Trophoblast cell (in vitro differentiated cells and primary cell): Measurements from ENCODE around the gene KIRREL3.

ENCODE experiments used
- DNase-seq, 2 donors: peaks; one replicate each; pipeline ENCODE4 v3.0.0-alpha.2; 2016
- H2AFZ ChIP-seq: 2 replicates; pipeline ENCODE4 v1.6.1; 2013; ENCODE audit warnings: low read length, moderate library complexity, mild to moderate bottlenecking; ENCODE audit not compliant: insufficient read depth, poor library complexity
- H2AK5ac ChIP-seq: 2 replicates; pipeline ENCODE4 v1.6.1; 2013; ENCODE audit warnings: mild to moderate bottlenecking, low read length
- H2BK120ac ChIP-seq: 2 replicates; pipeline ENCODE4 v1.6.1; 2013; ENCODE audit warnings: low read length, mild to moderate bottlenecking, moderate library complexity; ENCODE audit not compliant: insufficient read depth, poor library complexity
- H2BK12ac ChIP-seq: 2 replicates; pipeline ENCODE4 v1.6.1; 2013; ENCODE audit warnings: mild to moderate bottlenecking, low read length, moderate library complexity
- H2BK5ac ChIP-seq: 2 replicates; pipeline ENCODE4 v1.6.1; 2013; ENCODE audit warnings: low read length, low read depth, moderate library complexity, mild to moderate bottlenecking; ENCODE audit not compliant: poor library complexity
- H3K14ac ChIP-seq: 2 replicates; pipeline ENCODE4 v1.6.1; 2013; ENCODE audit warnings: mild to moderate bottlenecking, low read length
- H3K18ac ChIP-seq: 2 replicates; pipeline ENCODE4 v1.6.1; 2013; ENCODE audit warnings: mild to moderate bottlenecking, low read length
- H3K23ac ChIP-seq: 2 replicates; pipeline ENCODE4 v1.6.1; 2013; ENCODE audit warnings: low read length
- H3K27ac ChIP-seq: 2 replicates; pipeline ENCODE4 v1.5.1; 2013; ENCODE audit warnings: low read depth, mild to moderate bottlenecking, inconsistent platforms, low read length, moderate library complexity
- H3K27me3 ChIP-seq: 2 replicates; pipeline ENCODE4 v1.6.1; 2013; ENCODE audit warnings: inconsistent platforms, mild to moderate bottlenecking, low read length, moderate library complexity; ENCODE audit not compliant: insufficient read depth
- H3K36me3 ChIP-seq, 2 experiments: 1 replicate in 1 of 2; 2 replicates in 1 of 2; pipeline ENCODE4 v1.6.1; 2013; ENCODE audit warnings: low read length in 2 of 2, mild to moderate bottlenecking in 2 of 2, moderate library complexity in 1 of 2; ENCODE audit not compliant: insufficient read depth in 2 of 2, control insufficient read depth in 1 of 2
- H3K4ac ChIP-seq: 2 replicates; pipeline ENCODE4 v1.6.1; 2013; ENCODE audit warnings: low read depth, mild to moderate bottlenecking, low read length, moderate library complexity
- H3K4me1 ChIP-seq, 2 experiments: 1 replicate in 1 of 2; 2 replicates in 1 of 2; pipeline ENCODE4 v1.6.1; 2013; ENCODE audit warnings: low read length in 2 of 2, mild to moderate bottlenecking in 2 of 2, moderate library complexity in 1 of 2; ENCODE audit not compliant: insufficient read depth in 2 of 2, control insufficient read depth in 1 of 2
- H3K4me2 ChIP-seq: 2 replicates; pipeline ENCODE4 v1.6.1; 2013; ENCODE audit warnings: inconsistent platforms, mild to moderate bottlenecking, low read length, moderate library complexity
- H3K4me3 ChIP-seq: 2 replicates; pipeline ENCODE4 v1.5.1; 2013; ENCODE audit warnings: mild to moderate bottlenecking, low read depth, low read length, inconsistent platforms
- H3K79me1 ChIP-seq: one replicate; pipeline ENCODE4 v1.6.1; 2013; ENCODE audit warnings: low read length
- H3K79me2 ChIP-seq: 2 replicates; pipeline ENCODE4 v1.6.1; 2013; ENCODE audit warnings: low read length, mild to moderate bottlenecking; ENCODE audit not compliant: control insufficient read depth, insufficient read depth, poor library complexity
- H3K9ac ChIP-seq: 2 replicates; pipeline ENCODE4 v1.6.1; 2013; ENCODE audit warnings: mild to moderate bottlenecking, low read length
- H3K9me3 ChIP-seq: 2 replicates; pipeline ENCODE4 v1.6.1; 2013; ENCODE audit warnings: low read depth, mild to moderate bottlenecking, control low read depth, inconsistent platforms, low read length; ENCODE audit not compliant: insufficient read depth
- H4K12ac ChIP-seq: 2 replicates; pipeline ENCODE4 v1.6.1; 2013; ENCODE audit warnings: low read depth, mild to moderate bottlenecking, low read length, moderate library complexity
- H4K8ac ChIP-seq: 2 replicates; pipeline ENCODE4 v1.6.1; 2013; ENCODE audit warnings: low read depth, mild to moderate bottlenecking, low read length, moderate library complexity
- H4K91ac ChIP-seq: one replicate; pipeline ENCODE4 v1.6.1; 2013; ENCODE audit warnings: low read depth, mild to moderate bottlenecking, low read length, moderate library complexity
- WGBS: extraction: QIAGEN DNeasy Blood & Tissue Kit; methylation state at CpG from one replicate; pipeline ENCODE4 v1.1.7; 2013; ENCODE audit warnings: missing lambda C conversion rate; ENCODE audit not compliant: insufficient read length, insufficient coverage; ENCODE audit errors: extremely low coverage; 5-methylcytosine and 5-hydroxymethylcytosine counted together

The KIRREL3 gene

DNA sequence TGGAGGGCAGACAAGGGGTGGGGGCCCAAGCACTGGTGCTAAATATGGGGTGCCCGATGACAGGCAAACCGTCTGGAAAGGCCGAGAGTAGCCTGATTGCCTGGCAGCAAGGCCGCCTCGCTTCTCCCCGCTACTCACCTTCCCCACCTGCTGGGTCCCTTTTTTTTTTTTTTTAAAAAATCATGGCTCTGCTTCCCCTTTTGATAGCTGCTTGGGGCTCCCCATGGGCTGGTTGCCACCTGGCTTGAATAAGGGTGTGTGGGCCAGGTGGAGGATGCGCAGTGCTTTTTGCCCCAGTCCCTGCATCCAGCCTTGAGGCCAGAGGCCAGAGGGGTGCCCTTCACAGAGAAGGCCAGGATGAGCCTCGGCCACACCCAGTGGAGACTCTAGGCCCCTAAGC lies 533.1 kb downstream of the KIRREL3 start:
- Histone ChIP-seq H3K9ac (no peak overlapping the region), H4K91ac (no peak overlapping the region), H3K4me3 (no peak overlapping the region), H2BK5ac (no peak overlapping the region), H3K79me2 (no peaks in the 10 kb centered on the region), H3K4me1 (no peaks in the 10 kb centered on the region), H3K14ac (no peak overlapping the region), H3K23ac (no peak overlapping the region), H3K36me3 (no peaks in the 10 kb centered on the region), H2BK120ac (no peak overlapping the region), H3K27ac (no peak overlapping the region), H3K27me3 (no peaks in the 10 kb centered on the region), H3K4me2 (no peak overlapping the region), H2BK12ac (no peak overlapping the region), H2AK5ac (no peak overlapping the region), H4K12ac (no peak overlapping the region), H3K79me1 (no peaks in the 10 kb centered on the region), H3K18ac (no peak overlapping the region), H2AFZ (no peak overlapping the region), H3K9me3 (peaks cover 2% of the 10 kb centered on the region), H4K8ac (no peak overlapping the region), H3K4ac (no peak overlapping the region)
- no peak for DNase-seq
- WGBS = no CpG with 5 or more reads among the region's 8 CpGs

- no peak overlapping the region for H3K4ac ChIP-seq
- no peak overlapping the region for H3K14ac ChIP-seq
- no peak overlapping the region for H4K91ac ChIP-seq
- no peaks in the 10 kb centered on the region for H3K4me1 ChIP-seq
- H3K23ac ChIP-seq = no peak overlapping the region
- no peak overlapping the region for H2BK120ac ChIP-seq
- no peak overlapping the region for H2AK5ac ChIP-seq
- no peak overlapping the region for H4K8ac ChIP-seq
- H3K27me3 ChIP-seq = no peaks in the 10 kb centered on the region
- H3K27ac ChIP-seq = no peak overlapping the region
- peaks cover 2% of the 10 kb centered on the region for H3K9me3 ChIP-seq
- no peak overlapping the region for H3K4me2 ChIP-seq
- no CpG with 5 or more reads among the region's 13 CpGs for WGBS
- H4K12ac ChIP-seq = no peak overlapping the region
- H3K9ac ChIP-seq = no peak overlapping the region
- H3K18ac ChIP-seq = no peak overlapping the region
- H2BK12ac ChIP-seq = no peak overlapping the region
- H3K79me1 ChIP-seq = no peaks in the 10 kb centered on the region
- no peak for DNase-seq
- H2AFZ ChIP-seq = no peak overlapping the region
- no peaks in the 10 kb centered on the region for H3K79me2 ChIP-seq
- no peaks in the 10 kb centered on the region for H3K36me3 ChIP-seq
- no peak overlapping the region for H2BK5ac ChIP-seq
- no peak overlapping the region for H3K4me3 ChIP-seq
These were observed 533.6 kb downstream of the KIRREL3 start for GRCh38 chr11:126467046-126467370.

DNA sequence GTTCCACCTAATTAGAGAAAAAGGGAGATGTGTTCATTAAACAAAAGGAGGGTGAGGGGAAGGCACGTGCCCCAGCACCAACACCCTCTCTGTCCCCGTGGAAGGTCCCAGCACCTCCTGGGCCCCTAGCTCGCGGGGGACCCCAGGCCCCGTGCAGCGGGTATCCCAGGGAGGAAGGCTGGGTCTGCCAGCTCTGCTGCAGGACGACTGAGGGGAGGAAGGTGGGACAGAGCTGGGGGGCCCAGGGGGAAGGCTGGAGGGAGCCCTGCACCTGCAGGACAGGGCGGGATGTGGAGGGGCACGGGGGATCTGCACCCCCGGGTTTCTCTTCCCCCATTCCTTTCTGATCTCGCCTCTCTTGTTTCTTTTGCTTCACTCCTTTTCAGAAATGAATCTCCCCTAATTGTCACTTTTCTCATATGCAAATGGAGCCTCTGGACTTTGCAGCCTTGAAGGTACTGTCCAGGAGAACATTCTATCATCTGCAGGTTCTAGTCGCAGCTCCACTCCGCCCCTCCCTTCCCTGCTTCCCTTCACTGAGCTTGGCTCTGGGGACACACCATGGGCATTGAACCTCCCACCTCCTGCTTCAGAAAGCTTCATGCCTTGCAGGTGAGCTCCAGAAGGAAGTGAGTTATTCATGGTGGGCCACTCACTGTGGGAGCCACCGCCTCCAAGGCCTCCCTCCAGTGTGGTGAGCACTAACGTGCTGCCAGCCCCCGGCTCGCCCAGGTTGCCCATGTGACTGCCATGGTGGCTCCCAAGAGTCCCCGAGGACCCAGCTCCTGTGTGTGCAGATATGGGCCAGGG lies 534.1 kb downstream of the KIRREL3 start:
- Histone ChIP-seq H4K91ac (no peak overlapping the region), H4K12ac (no peak overlapping the region), H3K23ac (no peak overlapping the region), H3K18ac (no peak overlapping the region), H2BK120ac (no peak overlapping the region), H4K8ac (no peak overlapping the region), H2AFZ (no peak overlapping the region), H2AK5ac (no peak overlapping the region), H3K4me3 (no peak overlapping the region), H3K9ac (no peak overlapping the region), H3K36me3 (no peaks in the 10 kb centered on the region), H3K4me1 (no peaks in the 10 kb centered on the region), H2BK5ac (no peak overlapping the region), H3K9me3 (peaks cover 2% of the 10 kb centered on the region), H3K27me3 (no peaks in the 10 kb centered on the region), H3K79me1 (no peaks in the 10 kb centered on the region), H3K4ac (no peak overlapping the region), H3K79me2 (no peaks in the 10 kb centered on the region), H3K27ac (no peak overlapping the region), H3K14ac (no peak overlapping the region), H2BK12ac (no peak overlapping the region), H3K4me2 (no peak overlapping the region)
- no CpG with 5 or more reads among the region's 18 CpGs for WGBS
- DNase-seq = no peak

GRCh38 chr11:126465573-126466188 lies 534.9 kb downstream of the KIRREL3 start:
- Histone ChIP-seq H2BK120ac (no peak overlapping the region), H3K4me2 (no peak overlapping the region), H3K27ac (no peak overlapping the region), H2AK5ac (no peak overlapping the region), H3K79me2 (no peaks in the 10 kb centered on the region), H3K23ac (no peak overlapping the region), H4K12ac (no peak overlapping the region), H4K91ac (no peak overlapping the region), H3K14ac (no peak overlapping the region), H3K4me1 (no peaks in the 10 kb centered on the region), H3K9me3 (peaks cover 2% of the 10 kb centered on the region), H3K36me3 (no peaks in the 10 kb centered on the region), H4K8ac (no peak overlapping the region), H3K27me3 (no peaks in the 10 kb centered on the region), H3K4ac (no peak overlapping the region), H3K4me3 (no peak overlapping the region), H2BK5ac (no peak overlapping the region), H3K18ac (no peak overlapping the region), H2BK12ac (no peak overlapping the region), H3K79me1 (no peaks in the 10 kb centered on the region), H3K9ac (no peak overlapping the region), H2AFZ (no peak overlapping the region)
- DNase-seq = no peak
- no CpG with 5 or more reads among the region's 19 CpGs for WGBS
